Gastroesophageal sphincter (tissue), 4 donors: Measurements from ENCODE around the gene FIP1L1. TPM values are rescaled to one million over a fixed set of nuclear protein-coding genes. Genes with fewer than 3 reads are reported as not detected.
"Not testable (repeated sequence)": the region's sequence is repeated elsewhere in the genome, so short reads cannot be mapped to it uniquely, and the experiment has no call there.

ENCODE experiments used
- ATAC-seq: fragments of 150-250 bp; one replicate; pipeline ENCODE4 v1.9.1; 2016; ENCODE audit warnings: mild to moderate bottlenecking, moderate library complexity
- H3K27ac ChIP-seq, 4 donors: fragments of 200-600 bp; sonication (generic) in 3 of 4; 1 replicate in 3 of 4; 2 replicates in 1 of 4; pipeline ENCODE4 v1.5.1; 2016 to 2019
- H3K27me3 ChIP-seq: fragments of 200-600 bp; sonication (generic); one replicate; pipeline ENCODE4 v1.5.1; 2019
- H3K36me3 ChIP-seq, 2 donors: fragments of 200-600 bp; sonication (generic); one replicate each; pipeline ENCODE4 v1.5.1; 2019; ENCODE audit warnings: control low read depth in 1 of 2
- H3K4me1 ChIP-seq, 3 donors: fragments of 200-600 bp; sonication (generic); 1 replicate in 2 of 3; 2 replicates in 1 of 3; pipeline ENCODE4 v1.5.1; 2016 to 2019; ENCODE audit warnings: control low read depth in 2 of 3
- H3K4me3 ChIP-seq, 2 donors: fragments of 200-600 bp; sonication (generic); one replicate each; pipeline ENCODE4 v1.5.1; 2019; ENCODE audit warnings: mild to moderate bottlenecking in 1 of 2, moderate library complexity in 1 of 2
- H3K9me3 ChIP-seq, 3 donors: fragments of 200-600 bp; sonication (generic); one replicate each; pipeline ENCODE4 v1.5.1; 2017 to 2019; ENCODE audit warnings: control low read depth in 2 of 3
- EP300 ChIP-seq: sonication (generic); formaldehyde crosslinking; IDR thresholded peaks from one replicate; pipeline ENCODE4 v1.6.1; 2017; ENCODE audit warnings: antibody characterized with exemption, mild to moderate bottlenecking
- POLR2A ChIP-seq, 2 donors: fragments of 450-650 bp; IDR thresholded peaks; one replicate each; pipeline ENCODE4 v1.6.1; 2017; ENCODE audit warnings: antibody characterized with exemption in 2 of 2, mild to moderate bottlenecking in 2 of 2, moderate library complexity in 1 of 2
- POLR2AphosphoS5 ChIP-seq: sonication (generic); formaldehyde crosslinking; IDR thresholded peaks from one replicate; pipeline ENCODE4 v1.6.1; 2017; ENCODE audit warnings: antibody characterized with exemption
- WGBS, 2 donors: methylation state at CpG; one replicate each; pipeline ENCODE4 v1.1.5; 2018; ENCODE audit warnings: low coverage in 1 of 2; 5-methylcytosine and 5-hydroxymethylcytosine counted together
- total RNA-seq, 4 donors: library from RNA; depleted of rRNA; stranded (reverse); fragments of >200 nt; gene quantifications; one replicate each; pipeline ENCODE4 v1.1.0, GENCODE V29; 2016
- TF ChIP-seq, protein P1 (sequence below), 4 experiments: fragments of 200-600 bp in 2 of 4; fragments of 450-650 bp in 2 of 4; sonication (generic) in 1 of 4; IDR thresholded peaks; one replicate each; pipeline ENCODE4 v1.5.1; 2017 to 2019; ENCODE audit warnings: antibody characterized with exemption in 4 of 4, mild to moderate bottlenecking in 2 of 4, moderate library complexity in 2 of 4

Gene FIP1L1
- total RNA-seq, 4 donors from 2014 or later = 40.8 to 56.4 (median 43.8) TPM

DNA sequence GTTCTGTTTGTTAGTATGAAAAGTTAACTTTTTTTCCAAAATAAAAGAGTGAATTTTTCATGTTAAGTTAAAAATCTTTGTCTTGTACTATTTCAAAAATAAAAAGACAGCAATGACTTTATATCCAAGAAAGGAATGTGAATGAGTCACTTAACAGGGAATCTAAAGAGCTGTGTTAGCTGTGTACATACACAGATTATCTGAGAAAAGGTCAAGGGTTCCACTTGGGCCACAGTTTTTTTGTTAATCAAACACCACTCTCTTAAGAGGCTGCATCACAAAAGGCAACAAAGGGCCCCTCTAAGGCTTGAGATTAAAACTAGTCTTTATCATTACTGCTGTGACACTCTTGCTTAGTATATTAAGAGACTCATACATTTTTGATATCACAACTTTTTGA, 82.1 kb downstream of the FIP1L1 start:
- no peak overlapping the region for H3K4me3 ChIP-seq
- H3K36me3 ChIP-seq = peaks cover 0 to 63% of the 10 kb centered on the region in 2 donors
- no peak for ATAC-seq
- no peak overlapping the region for H3K27ac ChIP-seq
- no peaks in the 10 kb centered on the region for H3K9me3 ChIP-seq
- no peak for TF ChIP-seq EP300
- TF ChIP-seq POLR2A (IDR thresholded peaks at IDR 0.05) = no peak
- no peak for TF ChIP-seq POLR2AphosphoS5
- TF ChIP-seq, protein P1, sequence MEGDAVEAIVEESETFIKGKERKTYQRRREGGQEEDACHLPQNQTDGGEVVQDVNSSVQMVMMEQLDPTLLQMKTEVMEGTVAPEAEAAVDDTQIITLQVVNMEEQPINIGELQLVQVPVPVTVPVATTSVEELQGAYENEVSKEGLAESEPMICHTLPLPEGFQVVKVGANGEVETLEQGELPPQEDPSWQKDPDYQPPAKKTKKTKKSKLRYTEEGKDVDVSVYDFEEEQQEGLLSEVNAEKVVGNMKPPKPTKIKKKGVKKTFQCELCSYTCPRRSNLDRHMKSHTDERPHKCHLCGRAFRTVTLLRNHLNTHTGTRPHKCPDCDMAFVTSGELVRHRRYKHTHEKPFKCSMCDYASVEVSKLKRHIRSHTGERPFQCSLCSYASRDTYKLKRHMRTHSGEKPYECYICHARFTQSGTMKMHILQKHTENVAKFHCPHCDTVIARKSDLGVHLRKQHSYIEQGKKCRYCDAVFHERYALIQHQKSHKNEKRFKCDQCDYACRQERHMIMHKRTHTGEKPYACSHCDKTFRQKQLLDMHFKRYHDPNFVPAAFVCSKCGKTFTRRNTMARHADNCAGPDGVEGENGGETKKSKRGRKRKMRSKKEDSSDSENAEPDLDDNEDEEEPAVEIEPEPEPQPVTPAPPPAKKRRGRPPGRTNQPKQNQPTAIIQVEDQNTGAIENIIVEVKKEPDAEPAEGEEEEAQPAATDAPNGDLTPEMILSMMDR (IDR thresholded peaks at IDR 0.05) = no peak
- H3K27me3 ChIP-seq = no peaks in the 10 kb centered on the region
- no peaks in the 10 kb centered on the region for H3K4me1 ChIP-seq

DNA sequence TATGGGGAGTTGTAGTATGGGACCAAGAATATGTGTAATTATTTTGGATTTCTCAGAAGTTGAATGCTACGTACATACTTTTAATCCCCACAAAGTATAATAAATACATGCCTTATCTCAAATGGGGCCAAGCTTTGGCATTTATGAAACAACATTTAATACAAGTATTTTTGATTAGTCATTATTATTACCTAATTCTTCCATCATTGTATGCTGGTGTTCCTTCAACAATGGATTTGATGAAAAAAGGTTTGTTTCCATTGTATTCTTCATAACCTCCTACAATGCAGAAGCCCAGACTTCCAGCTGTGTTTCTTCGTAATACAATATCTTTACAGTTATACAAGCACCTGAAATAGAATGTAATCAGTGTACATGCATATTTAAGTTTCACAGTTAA, 83.8 kb downstream of the FIP1L1 start:
- Histone ChIP-seq H3K4me1 (no peaks in the 10 kb centered on the region), H3K27me3 (no peaks in the 10 kb centered on the region), H3K4me3 (no peak overlapping the region), H3K36me3 (peaks cover 0 to 46% of the 10 kb centered on the region in 2 donors), H3K9me3 (peaks cover 0 to 2% (median 0%) of the 10 kb centered on the region in 3 donors), H3K27ac (no peak overlapping the region)
- WGBS, 2 donors = 83 to 92% methylated on average over 2 of the region's 2 CpGs
- ATAC-seq = no peak
- TF ChIP-seq, protein P1 (IDR thresholded peaks at IDR 0.05) = no peak
- no peak for TF ChIP-seq EP300
- no peak for TF ChIP-seq POLR2A (IDR thresholded peaks at IDR 0.05)
- no peak for TF ChIP-seq POLR2AphosphoS5

DNA sequence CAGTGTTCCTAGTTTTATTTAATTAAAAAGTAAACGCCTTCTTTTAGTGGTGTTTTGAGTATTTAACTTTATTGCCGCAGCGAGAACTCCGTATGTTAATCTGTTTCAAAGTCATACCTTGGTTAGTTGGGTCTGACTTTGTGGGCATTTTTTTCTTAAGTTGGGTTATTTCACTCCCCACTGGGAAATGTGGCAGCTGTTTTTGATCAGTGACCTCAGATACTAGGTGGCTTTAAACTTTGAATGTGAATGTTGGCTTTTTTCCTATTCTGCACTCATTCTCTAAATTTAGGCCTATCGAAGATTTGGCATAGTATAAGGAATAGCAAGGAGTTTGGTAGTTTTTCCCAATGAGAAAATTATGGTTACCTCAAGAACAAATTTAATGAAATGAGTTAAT, 85.9 kb downstream of the FIP1L1 start:
- no peak overlapping the region for H3K4me3 ChIP-seq
- TF ChIP-seq EP300 = no peak
- no peak for TF ChIP-seq POLR2A (IDR thresholded peaks at IDR 0.05)
- TF ChIP-seq, protein P1 (IDR thresholded peaks at IDR 0.05) = no peak
- no peak for TF ChIP-seq POLR2AphosphoS5
- peaks cover 0 to 10% (median 0%) of the 10 kb centered on the region in 3 donors for H3K9me3 ChIP-seq
- WGBS, 2 donors = 83 to 88% methylated on average over 5 of the region's 5 CpGs
- H3K4me1 ChIP-seq = no peaks in the 10 kb centered on the region
- no peaks in the 10 kb centered on the region for H3K27me3 ChIP-seq
- peaks cover 0 to 48% of the 10 kb centered on the region in 2 donors for H3K36me3 ChIP-seq
- H3K27ac ChIP-seq = no peak overlapping the region
- no peak for ATAC-seq

DNA sequence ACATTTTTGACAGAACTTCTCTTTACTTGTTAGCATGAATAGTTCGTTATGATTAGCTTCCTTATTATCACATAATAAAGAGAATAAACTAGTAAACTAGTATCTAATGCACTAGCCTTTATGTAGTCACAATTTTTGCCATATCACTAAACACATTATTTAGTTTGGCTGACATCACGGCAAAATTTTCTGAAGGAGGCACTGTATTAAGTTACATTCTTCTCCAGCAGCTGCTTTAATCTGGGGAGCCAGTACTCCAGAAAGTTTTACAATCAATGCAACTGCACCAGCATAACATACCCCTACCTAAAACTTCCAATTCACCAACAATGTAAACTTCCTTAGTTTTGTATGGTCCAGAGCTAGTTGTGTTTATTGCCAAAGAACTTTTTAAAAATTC, 87.8 kb downstream of the FIP1L1 start:
- Histone ChIP-seq H3K27me3 (no peaks in the 10 kb centered on the region), H3K36me3 (peaks cover 0 to 29% of the 10 kb centered on the region in 2 donors), H3K4me1 (no peaks in the 10 kb centered on the region), H3K4me3 (no peak overlapping the region), H3K27ac (no peak overlapping the region), H3K9me3 (peaks cover 0 to 14% (median 0%) of the 10 kb centered on the region in 3 donors)
- TF ChIP-seq POLR2A (IDR thresholded peaks at IDR 0.05) = no peak
- TF ChIP-seq POLR2AphosphoS5 = no peak
- TF ChIP-seq EP300 = no peak
- TF ChIP-seq, protein P1 (IDR thresholded peaks at IDR 0.05) = no peak
- 68 to 70% methylated on average over 2 of the region's 2 CpGs for WGBS, 2 donors
- no peak for ATAC-seq

DNA sequence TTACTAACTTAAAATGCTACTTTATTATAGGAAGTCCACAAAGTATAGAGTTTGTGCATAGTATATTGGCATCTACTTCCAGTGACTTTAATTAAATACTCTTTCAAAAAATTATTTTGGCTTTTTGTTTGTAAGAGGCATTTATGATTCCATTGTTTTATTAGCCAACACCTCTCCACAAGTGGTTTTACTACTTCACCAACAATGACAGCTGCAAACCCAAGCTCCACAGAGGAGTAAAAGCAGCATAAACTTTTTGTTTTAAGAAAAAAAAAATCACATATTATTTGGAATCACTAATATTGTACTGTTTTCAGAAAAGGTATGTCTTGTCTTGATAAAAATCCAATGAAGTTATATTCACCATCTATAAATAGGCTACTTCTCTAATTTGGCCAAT, 88.5 kb downstream of the FIP1L1 start:
- Histone ChIP-seq H3K4me1 (no peaks in the 10 kb centered on the region), H3K27ac (no peak overlapping the region), H3K4me3 (no peak overlapping the region), H3K36me3 (peaks cover 0 to 23% of the 10 kb centered on the region in 2 donors), H3K9me3 (peaks cover 0 to 14% (median 0%) of the 10 kb centered on the region in 3 donors), H3K27me3 (no peaks in the 10 kb centered on the region)
- ATAC-seq = no peak
- TF ChIP-seq EP300 (no peak), POLR2AphosphoS5 (no peak), POLR2A (IDR thresholded peaks at IDR 0.05) (no peak)
- TF ChIP-seq, protein P1 (IDR thresholded peaks at IDR 0.05) = no peak

DNA sequence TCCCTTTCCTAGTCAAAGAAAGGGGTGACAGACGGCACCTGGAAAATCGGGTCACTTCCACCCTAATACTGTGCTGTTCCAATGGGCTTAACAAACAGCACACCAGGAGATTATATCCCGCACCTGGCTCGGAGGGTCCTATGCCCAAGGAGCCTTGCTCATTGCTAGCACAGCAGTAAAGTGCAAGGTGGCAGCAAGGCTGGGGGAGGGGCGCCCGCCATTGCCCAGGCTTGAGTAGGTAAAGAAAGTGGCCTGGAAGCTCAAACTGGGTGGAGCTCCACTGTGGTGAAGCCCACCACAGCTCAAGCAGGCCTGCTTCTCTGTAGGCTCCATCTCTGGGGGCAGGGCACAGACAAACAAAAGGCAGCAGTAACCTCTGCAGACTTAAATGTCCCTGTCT, 89.1 kb downstream of the FIP1L1 start:
- H3K4me1 ChIP-seq, H3K27me3 ChIP-seq, ATAC-seq, H3K27ac ChIP-seq, H3K4me3 ChIP-seq: not testable (repeated sequence)
- 100% methylated on average over 2 of the region's 6 CpGs; no CpG with 5 or more reads in 1 of the 2 donors for WGBS, 2 donors
- Histone ChIP-seq H3K9me3 (peaks cover 0 to 14% (median 0%) of the 10 kb centered on the region in 3 donors), H3K36me3 (peaks cover 0 to 16% of the 10 kb centered on the region in 2 donors)
